Activated CD8-positive, alpha-beta memory T cell treated with anti-CD3 and anti-CD28 coated beads for 1 hour (primary cell): ENCODE data around the gene SF1.

Experiments
- DNase-seq, 2 donors: peaks; one replicate each; pipeline ENCODE4 v3.0.0-alpha.2; 2020; ENCODE audit warnings: low read depth in 1 of 2; ENCODE audit errors: extremely low read depth in 1 of 2

Gene SF1

DNA sequence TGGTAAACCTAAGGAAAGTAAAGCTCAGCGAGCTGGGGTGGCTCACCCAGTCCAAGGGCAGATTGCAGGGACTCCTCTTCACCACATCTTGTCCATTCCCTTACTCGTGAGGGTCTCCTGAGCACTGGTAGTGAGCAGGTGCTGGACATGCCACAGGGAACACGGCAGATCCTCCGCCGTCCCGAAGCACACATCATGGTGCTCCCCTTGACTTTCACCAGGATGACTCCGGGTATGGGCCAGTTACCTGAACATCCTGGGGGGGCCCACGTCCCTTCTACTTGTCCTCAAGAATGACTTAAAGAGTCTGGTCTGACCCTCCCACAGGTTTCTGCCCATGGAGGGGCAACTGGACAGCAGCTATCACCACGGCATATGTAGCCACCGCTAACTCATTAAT, 8.0 kb upstream of the SF1 start:
- DNase-seq: no peak

DNA sequence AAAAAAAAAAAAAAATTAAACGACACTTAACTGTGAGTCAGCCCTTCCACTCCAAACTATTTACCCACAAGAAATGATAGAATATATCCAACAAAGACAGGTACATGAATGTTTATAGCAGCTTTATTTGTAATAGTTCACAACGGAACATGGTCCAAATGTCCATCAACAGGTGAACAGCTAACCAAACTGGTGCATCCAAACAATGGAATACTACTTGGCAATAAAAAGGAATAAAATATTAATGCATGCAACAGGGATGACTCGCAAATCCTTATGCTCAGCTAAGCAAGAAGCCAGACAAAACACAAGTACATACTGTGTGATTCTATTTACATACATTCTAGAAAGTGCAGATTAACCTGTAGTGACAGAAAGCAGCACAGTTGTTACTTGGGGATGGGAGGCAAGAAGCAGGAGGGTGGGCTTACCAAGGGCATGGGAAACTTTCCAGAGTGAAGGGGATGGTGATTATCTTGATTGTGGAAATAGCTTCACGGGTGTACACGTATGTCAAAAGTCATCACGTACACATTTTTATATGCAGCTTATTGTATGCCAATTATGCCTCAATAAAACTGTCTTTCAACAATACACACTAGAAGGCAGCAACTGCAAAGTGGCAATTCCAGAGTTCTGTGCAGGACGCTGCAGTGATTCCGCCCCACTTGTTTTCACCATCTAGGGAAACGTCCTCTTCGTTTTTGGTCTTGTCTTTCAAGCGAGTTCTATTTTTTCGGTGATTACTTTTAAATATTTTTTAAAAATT, 6.7 kb upstream of the SF1 start:
- no peak for DNase-seq

DNA sequence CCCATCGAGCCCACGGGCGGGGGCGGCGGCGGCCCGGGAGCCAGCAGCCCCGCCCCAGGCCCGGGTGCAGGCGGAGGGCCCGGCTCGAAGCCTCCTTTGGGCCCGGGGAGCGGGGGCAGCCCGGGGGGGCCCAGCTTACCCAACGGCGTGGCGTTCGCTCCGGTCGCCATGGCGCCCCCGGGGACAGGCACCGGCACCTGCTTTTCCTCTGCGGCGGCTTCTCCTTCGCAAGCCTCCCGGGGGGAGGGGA, 194 bp downstream of the SF1 start:
- DNase-seq: no peak

DNA sequence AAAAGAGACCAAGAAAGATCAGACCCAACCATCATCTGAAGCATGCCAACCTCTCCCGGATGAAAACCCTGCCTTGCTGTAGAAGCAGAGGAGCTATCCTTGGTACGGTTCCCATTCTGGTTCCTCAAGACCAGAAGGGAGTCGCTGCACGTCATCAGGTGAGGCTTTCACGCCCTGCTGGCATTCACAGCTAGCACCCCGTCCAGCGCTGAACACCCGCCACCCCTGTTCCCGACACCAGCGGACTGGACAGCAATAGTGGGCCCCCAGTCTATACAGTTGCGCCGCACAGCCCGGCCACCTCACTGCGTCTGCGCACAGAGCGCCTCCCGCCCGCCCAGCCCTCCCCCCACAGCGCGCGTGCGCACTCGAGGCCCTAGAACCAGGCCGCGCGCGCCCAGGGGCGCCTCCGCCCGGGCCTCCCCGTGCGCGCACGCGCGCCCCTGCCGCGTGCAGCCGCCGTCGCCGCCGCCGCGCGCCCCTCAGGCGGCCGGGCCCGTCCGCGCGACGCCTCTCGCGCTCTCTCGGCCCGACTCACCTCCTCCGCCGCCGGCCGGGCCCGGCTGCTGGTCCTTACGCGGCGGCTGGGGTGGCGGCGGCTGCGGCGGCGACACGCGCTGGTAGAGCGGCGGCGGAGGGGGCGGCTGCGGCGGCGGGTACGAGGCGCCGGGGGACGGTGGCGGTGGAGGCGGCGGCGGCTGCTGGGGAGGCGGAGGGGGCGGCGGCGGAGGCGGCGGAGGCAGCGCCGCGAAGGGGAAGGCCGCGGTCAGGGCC, 706 bp downstream of the SF1 start:
- peak; percentile 54 to 81 for DNase-seq

DNA sequence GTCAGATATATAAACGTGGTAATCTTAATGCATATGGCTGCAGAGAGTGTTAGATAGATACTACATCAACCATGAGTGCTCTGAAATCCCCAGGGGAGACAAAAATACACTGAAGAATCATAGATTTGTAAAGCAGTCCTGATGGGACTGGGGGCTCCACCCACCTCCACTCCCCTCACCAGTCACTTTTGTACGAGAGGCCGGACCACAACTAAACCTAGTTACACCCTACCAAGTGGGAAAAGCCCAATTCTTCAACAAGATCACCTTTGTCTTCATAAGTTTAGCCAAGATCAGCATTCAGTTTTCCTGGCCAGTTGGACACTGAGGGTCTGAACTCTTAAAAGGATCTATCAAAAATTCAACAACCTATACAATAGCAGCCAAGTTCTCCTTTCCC, 1.5 kb downstream of the SF1 start:
- DNase-seq: no peak

DNA sequence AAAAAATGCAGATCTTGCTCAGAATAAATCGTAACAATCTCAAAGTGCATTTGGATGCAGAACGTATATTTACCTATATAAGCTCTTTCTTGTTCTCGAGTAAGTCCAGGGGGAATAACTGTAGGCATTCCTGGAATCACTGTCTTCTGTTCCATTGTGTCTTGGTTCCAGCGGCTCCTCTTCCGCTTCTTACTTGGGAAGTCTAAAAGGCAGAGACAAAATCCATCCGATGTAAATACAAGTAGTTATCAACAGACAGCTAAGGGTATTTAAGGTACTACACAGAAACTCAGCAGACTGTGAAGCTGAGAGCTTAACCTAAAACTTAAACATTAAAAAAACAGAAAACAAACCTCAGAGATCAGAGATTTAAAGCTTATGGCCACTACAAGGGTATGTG, 1.9 kb downstream of the SF1 start:
- DNase-seq: no peak

DNA sequence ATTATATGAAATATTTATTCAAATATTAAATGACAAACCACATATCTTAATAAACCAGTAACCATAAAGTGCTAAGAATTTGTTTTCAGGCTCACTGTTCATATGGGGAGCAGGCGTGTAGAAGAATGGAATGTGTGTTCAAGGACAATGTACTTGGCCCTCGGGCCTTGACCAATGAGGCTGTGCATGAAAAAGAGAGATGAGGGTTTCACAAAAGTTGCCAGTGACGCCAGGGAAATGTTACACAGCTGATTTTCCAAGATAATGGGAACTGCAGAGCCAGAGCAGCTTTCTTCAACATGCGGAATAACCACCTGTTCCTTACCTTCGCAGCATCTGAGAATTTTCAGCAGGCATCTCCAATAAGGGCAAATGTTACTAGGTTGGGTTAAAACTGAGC, 4.2 kb downstream of the SF1 start:
- no peak for DNase-seq

DNA sequence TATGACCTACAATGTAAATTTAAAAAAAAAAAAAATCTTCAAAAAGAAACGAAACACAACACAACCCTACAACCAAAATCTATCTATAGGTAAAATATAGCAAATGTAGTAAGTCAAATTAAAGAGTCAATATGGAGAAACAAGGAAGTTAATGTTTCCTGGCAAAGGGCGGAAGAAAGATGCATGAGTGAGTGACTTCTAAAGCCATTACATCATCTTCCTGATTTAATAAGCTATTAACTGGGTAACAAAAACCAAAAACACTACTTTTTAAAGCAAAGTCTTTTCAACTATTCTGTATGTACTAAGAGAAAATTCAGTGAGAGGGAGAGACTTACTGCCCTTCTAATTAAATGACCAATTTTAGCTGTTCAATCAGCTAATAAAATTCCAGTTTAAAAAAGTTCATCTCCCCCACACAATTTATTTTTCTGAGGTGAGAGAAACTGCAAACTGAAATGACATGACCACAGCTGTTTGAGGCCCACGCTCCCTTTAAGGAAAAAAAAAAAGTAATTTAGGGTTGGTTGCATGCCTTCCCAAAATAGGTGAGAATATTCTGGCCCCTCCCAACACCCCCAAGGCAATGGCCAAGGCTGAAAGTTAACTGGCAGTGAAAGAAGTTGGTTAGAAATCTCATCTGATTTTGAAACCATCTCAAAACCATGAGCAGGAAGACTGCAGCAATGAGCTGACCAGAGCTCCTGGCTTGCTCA, 5.9 kb downstream of the SF1 start:
- no peak for DNase-seq

DNA sequence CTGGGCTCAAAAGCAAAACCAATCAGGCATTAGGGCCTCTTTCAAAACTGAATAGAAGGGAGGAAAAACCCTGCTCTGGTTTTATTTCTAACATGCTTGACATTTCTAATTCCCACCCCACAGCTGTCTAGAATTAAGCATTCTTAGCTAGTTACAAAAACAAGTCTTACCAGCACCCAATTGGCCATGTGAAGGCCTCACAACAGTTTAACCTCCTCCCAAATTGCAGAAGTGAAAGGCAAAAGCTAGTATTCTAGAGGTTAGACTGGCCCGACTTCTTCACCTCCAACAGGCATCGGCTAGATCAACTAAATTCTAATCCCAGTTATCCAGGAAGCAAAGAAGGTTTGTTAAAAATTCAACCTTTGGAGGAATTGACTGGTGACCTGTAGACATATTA, 6.5 kb downstream of the SF1 start:
- DNase-seq: no peak

DNA sequence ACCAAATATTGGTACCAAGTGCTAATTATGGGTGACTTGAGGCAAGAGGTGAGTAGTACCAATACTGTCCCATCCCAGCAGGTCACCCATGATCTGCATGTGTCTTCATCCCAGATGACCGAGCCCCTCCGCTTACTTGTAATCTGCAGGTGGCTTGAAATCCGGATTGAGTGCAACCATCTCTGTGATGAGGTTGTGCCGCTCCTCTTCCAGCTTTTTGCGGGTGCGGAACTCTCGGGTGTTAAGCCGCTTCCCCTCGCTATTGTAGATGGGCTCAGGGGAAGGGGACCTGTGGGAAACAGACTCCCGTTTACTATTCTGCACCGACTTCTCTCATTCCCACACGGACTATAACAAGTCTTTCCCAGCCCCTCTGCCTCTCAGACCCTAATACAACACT, 8.2 kb downstream of the SF1 start:
- no peak for DNase-seq

DNA sequence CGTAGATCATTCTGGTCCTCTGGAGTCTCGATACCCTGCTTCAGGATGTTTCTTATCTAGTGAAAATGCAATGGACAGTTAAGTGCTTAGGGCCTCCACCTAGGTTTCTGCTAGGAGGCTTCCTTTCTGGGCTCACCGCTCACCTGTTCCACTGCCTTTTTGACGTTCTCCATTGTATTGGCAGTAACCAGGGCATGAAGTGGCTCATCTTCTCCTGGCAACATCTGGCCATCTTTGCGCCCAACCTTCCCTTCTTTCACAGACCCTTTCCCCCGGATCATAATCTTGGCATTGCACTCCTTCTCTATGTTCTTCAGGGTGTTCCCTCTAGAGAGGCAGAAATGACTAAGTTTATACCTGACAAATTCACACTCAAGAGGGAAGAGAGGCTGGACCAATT, 9.1 kb downstream of the SF1 start:
- DNase-seq: no peak

DNA sequence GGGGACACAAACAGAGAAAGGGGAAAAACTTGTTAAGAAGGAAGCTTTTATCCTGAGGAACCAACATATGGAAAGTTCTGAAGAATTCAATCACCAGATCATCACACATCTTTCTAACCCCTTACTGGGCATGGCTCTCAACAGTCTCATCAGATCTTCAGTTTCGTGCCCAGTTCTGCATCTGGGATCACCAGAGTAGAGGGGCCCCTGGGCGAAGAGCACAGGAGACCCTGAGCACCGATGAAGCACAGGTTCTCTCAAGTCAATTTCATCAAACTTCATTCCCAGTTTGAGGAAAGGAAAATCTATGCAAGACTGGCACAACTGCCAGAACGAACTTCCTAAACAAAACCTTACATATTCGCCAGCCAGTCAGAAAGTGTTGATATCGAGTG, 10.0 kb downstream of the SF1 start:
- no peak for DNase-seq

DNA sequence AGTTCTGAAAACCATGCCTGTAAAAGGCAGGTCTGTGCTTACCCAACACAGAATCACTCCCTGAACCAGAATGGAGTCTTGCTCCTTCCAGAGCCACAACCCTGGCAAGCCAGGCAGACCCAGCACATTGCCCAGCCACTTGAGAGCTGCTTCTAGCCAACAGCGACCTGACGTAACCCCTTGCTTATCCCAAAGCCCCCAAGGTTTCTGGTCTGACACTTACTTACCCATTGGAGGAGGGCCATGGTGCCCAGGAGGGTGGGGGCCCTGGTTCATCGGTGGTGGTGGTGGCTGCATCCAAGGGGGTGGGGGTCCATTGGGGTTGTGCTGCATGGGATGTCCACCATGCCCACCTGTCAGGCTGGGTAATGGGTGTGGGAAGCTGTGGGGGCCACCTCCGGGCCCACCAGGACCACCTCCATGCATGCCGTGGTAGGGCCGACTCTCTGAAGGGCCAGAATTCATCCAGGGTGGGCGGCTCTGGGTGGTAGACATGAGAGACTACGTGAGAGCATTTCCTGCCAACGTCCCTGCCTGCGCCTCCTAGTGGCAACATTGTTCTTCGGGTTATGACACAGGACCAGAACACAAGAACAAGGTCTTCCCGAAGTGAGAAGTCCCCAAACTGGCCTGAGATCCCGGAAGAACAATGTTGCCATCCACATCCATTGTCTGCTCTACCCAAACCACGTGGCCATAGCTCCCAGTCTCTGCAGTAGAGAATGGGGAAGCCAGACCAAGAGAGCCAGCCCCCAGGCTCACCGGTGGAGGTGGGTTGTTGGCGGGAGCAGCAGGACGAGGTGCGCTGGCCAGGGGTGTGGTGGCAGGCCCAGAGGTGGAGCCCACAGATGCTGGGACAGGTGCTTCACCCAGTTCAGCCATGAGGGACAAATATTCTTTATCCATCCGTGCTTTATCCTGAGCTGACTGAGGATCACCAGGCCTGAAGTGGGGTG, 10.7 kb downstream of the SF1 start:
- DNase-seq: peak in 1 of 2 donors; percentile 77

DNA sequence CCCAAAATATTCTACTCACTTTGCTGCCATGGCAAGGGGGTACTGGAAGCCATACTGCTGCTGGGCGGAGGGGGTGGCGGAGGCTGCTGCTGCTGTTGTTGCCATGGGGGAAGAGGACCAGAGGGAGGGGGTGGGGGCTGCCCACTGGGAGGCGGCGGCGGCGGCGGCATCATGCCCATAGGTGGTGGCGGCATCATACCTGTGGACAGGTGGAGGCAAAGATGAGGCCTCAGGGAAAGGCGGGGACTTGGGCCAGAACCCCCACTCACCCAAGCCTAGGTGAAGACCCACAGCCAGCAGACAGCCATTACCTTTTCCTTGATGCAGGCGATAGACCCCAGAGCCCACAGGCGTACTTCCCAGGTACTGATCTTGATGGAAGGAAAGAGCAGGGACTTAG, 11.5 kb downstream of the SF1 start:
- DNase-seq: no peak

DNA sequence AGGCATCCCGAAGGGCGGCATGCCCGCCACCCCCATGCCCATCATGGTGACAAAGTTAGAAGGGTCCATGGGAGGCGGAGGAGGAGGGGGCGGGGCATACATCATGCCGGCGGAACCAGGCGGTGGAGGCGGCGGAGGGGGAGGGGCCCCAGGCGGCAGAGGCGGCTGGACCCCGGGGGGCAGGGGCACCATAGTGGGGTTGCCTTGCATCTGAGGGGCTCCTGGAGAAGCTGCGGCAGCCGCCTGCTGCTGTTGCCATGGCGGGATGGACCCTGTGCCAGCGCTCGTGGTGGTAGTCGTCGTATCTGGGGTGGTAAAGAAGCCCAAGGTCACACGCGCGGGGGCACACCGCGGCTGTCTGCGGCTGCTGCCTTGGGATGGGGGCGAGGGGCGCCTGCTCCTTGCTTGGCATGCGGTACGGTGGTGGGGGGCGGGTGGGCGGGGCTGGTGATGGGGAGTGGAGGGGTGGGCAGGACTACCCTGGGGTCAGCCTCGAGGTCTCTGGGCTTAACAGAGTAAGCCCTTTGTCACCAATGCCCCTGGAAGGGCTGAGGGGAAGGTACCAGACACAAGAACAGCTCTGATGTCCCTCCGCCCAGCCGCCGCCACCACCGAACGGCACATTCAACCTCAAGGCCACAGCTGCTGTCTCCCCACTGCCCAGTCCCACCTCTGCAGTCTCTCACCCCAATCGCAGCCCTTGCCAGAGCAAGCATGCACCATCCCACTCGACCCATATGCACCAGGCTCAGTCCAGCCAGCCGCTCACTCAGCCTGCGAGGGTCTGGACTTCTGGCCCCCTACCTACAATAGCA, 12.3 kb downstream of the SF1 start:
- no peak for DNase-seq

DNA sequence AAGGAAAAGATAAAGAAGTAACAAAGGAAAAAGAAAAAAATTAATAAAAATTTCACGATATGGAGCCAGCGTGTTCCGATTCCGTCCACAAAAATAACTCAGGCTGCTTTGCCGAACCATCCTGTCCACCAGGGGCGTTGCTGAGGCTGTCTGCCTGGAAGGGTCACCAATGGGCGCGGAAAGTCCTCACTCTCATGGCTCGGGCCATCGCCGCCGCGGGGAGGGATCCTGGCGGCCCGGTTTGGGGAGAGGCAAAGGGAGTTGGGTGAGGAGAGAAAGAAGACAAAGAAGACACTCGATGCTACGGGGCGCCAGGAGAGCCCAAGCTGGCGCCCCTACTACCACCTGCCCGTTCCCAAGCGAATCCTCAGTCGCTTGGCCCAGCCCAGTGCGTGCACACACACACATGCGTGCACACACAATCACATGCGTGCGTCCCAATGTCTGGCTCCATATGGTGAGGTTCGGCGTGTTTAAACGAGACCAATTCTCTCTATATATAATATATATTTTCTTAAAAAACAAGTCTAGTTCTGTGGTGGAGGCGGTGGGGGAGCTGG, 13.0 kb downstream of the SF1 start:
- no peak for DNase-seq

DNA sequence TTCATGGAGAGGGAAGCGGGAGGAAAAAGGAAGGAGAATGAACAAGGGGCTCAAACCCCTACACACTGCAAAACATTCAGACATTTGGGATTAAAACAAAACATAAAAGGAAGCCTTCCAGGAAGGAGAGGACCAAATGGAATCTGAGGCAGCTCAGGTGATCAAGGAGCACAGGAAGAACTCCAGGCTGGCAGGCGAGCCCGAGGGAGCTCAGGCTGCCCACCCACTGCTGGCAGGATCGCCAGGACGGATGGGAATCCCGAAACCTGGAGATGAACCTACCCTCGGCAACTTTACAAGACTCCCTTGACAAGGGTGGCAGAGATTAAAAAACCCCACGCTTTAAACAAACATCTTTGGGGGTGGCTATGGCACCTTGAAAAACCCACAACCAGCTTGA, 13.6 kb downstream of the SF1 start:
- DNase-seq: no peak

DNA sequence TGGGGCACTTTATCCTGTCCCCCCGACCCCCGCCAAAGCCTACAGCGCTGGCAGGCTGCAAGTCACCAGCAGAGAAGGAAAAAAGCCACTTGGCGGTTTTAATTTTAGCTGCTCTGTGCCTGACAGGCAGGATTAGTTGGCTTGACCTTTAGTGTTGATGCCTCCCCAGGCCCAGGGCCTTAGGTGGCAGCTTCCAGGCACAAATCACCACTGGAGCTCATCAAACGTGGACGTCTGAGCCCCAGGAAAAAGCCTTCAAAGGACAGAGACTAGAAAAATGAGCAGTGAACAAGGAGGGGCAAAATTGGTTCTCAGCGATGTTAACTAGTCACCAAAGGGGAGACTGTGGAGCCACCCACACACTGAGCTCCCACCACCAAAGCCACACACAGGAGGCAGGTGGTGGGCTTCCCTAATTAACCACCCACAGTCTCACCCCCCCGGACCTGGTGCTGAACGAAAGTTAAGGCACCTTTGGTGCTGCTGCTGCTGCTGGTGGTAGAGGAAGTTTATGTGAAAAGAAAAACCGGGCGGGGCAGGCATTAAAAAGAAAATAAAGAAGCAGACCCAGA, 14.2 kb downstream of the SF1 start:
- DNase-seq: no peak

DNA sequence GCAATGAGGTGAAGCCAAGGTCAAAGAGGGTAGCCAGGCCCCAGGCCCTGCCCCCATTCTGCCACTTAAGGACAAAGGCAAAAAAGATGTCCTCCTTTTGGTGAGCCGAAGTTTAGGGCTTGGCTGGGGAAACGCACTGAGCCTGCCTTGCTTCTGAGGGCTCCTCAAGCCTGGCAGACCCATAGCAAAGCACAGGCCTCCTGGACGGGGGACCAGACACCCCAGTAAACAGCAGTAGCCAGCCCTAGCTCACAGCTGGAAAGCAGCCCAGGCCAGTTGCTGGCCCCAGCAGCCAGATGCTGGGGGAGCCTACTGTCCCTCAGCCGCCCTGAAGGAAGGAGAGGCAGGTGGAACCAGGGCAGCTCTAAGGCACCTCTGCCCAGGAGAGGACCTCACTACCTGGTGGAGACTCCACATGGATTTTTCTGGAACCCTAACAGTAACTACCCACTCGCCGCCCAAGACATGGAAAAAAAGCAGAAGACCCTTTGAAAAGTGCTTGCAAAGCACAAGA, 14.8 kb downstream of the SF1 start:
- DNase-seq: no peak
